ENCODE data around the gene CCDC7.

The CCDC7 gene

GRCh38 chr10:32923849-32924248 lies 477.9 kb downstream of the CCDC7 start:
- in situ Hi-C loops (cut with MboI; ENCODE audit: low sequenced_read_pairs): no loop called here

Data from hTERT RPE-1 (cell line).